ENCODE results near the gene NOL4L. TPM values are rescaled to one million over a fixed set of nuclear protein-coding genes. Genes with fewer than 3 reads are reported as not detected.
"Not testable (repeated sequence)": the region's sequence is repeated elsewhere in the genome, so short reads cannot be mapped to it uniquely, and the experiment has no call there.

NOL4L gene
- total RNA-seq, 1 experiment from 2014 or later, result 31.7 TPM

GRCh38 chr20:32578840-32579390 lies 6.2 kb downstream of the NOL4L start:
- H4K91ac ChIP-seq (ENCODE audit: insufficient read length, low read depth, low read length), result no peak overlapping the region
- H3K14ac ChIP-seq (ENCODE audit: insufficient read depth, low read length), result no peak overlapping the region
- no peak overlapping the region for H3K18ac ChIP-seq (ENCODE audit: insufficient read length, low read depth, low read length)
- H3K56ac ChIP-seq (ENCODE audit: insufficient read length, low read depth, low read length), result no peak overlapping the region
- Mint-ChIP-seq H3K9me3 (no peaks in the 10 kb centered on the region), H3K4me1 (peaks cover 18 to 21% of the 10 kb centered on the region in 2 experiments), H3K36me3 (ENCODE audit: insufficient read depth in 1 of 3, low read depth in 3 of 3) (no peaks in the 10 kb centered on the region), H3K27me3 (ENCODE audit: low read depth) (peaks cover 47% of the 10 kb centered on the region), H3K4me3 (peak overlapping the region in 1 of 2 experiments; percentile 16; a peak in 1 of 5 replicates), H3K27ac (no peak overlapping the region; a peak in 2 of 7 replicates)
- WGBS (ENCODE audit: extremely low coverage, insufficient read length, low lambda C conversion rate), result no CpG with 5 or more reads among the region's 12 CpGs
- no peak for DNase-seq
- no peak overlapping the region for H2BK20ac ChIP-seq (ENCODE audit: low read depth, low read length, poor library complexity, severe bottlenecking)
- H2AK5ac ChIP-seq (ENCODE audit: insufficient read length, low read length), result no peak overlapping the region
- no peaks in the 10 kb centered on the region for H3K79me1 ChIP-seq (ENCODE audit: insufficient read depth, low read depth, low read length, poor library complexity, severe bottlenecking)
- no peak overlapping the region for H2AFZ ChIP-seq (ENCODE audit: low read length)
- H4K8ac ChIP-seq (replicated peaks; ENCODE audit: insufficient read length, low read depth, low read length), result no peak overlapping the region
- no peak overlapping the region for H4K5ac ChIP-seq (ENCODE audit: insufficient read length, low read depth, low read length)
- no peak overlapping the region for H2BK15ac ChIP-seq (ENCODE audit: low read depth, low read length)
- H3K9me3 ChIP-seq (ENCODE audit: control insufficient read depth, low read depth, low read length), result no peaks in the 10 kb centered on the region
- H2BK5ac ChIP-seq (ENCODE audit: insufficient read length, low read length), result no peak overlapping the region
- no peak overlapping the region for H3K27ac ChIP-seq (ENCODE audit: insufficient read length, low read depth, low read length)
- H2BK12ac ChIP-seq (ENCODE audit: insufficient read length, low read depth, low read length), result no peak overlapping the region
- H3K23me2 ChIP-seq (ENCODE audit: insufficient read length, low read depth, low read length, poor library complexity, severe bottlenecking), result peaks cover 4% of the 10 kb centered on the region
- no peaks in the 10 kb centered on the region; the same call in 1 of the 2 replicates for H3K27me3 ChIP-seq (ENCODE audit: insufficient read depth, low read length)
- no peak overlapping the region for H3K4ac ChIP-seq (ENCODE audit: low read depth, low read length)
- H3K23ac ChIP-seq (ENCODE audit: insufficient read length, low read depth, low read length), result no peak overlapping the region
- no peaks in the 10 kb centered on the region for H4K20me1 ChIP-seq (ENCODE audit: control insufficient read depth, insufficient read depth, insufficient read length)
- H3K9ac ChIP-seq (ENCODE audit: extremely low read depth, insufficient read length, low read length), result no peak overlapping the region
- no peak overlapping the region for H2BK120ac ChIP-seq (ENCODE audit: low read depth, low read length, poor library complexity, severe bottlenecking)
- no peak for TF ChIP-seq CTCF (conservative IDR thresholded peaks at IDR 0.05)
- no peaks in the 10 kb centered on the region for H3K4me1 ChIP-seq (ENCODE audit: insufficient read depth, low read length)
- H3K4me2 ChIP-seq (ENCODE audit: insufficient read depth, insufficient read length, low read length), result no peak overlapping the region
- no peaks in the 10 kb centered on the region for H3K79me2 ChIP-seq (ENCODE audit: insufficient read depth, low read length)
- H3T11ph ChIP-seq (ENCODE audit: low read length), result no peak overlapping the region

GRCh38 chr20:32578062-32578461 lies 7.1 kb downstream of the NOL4L start:
- H4K20me1 ChIP-seq (ENCODE audit: control insufficient read depth, insufficient read depth, insufficient read length); H2BK5ac ChIP-seq (ENCODE audit: insufficient read length, low read length); H4K91ac ChIP-seq (ENCODE audit: insufficient read length, low read depth, low read length); H2BK15ac ChIP-seq (ENCODE audit: low read depth, low read length); H3K79me1 ChIP-seq (ENCODE audit: insufficient read depth, low read depth, low read length, poor library complexity, severe bottlenecking); H3K4ac ChIP-seq (ENCODE audit: low read depth, low read length); H3K9me3 ChIP-seq (ENCODE audit: control insufficient read depth, low read depth, low read length); H3K27ac Mint-ChIP-seq; H3K23ac ChIP-seq (ENCODE audit: insufficient read length, low read depth, low read length); H3K4me3 Mint-ChIP-seq; H3K14ac ChIP-seq (ENCODE audit: insufficient read depth, low read length); H2BK120ac ChIP-seq (ENCODE audit: low read depth, low read length, poor library complexity, severe bottlenecking); H4K5ac ChIP-seq (ENCODE audit: insufficient read length, low read depth, low read length); H3K4me1 ChIP-seq (ENCODE audit: insufficient read depth, low read length); H3K18ac ChIP-seq (ENCODE audit: insufficient read length, low read depth, low read length); H2BK20ac ChIP-seq (ENCODE audit: low read depth, low read length, poor library complexity, severe bottlenecking); H3K9ac ChIP-seq (ENCODE audit: extremely low read depth, insufficient read length, low read length); H2AFZ ChIP-seq (ENCODE audit: low read length); H3K27ac ChIP-seq (ENCODE audit: insufficient read length, low read depth, low read length); H4K8ac ChIP-seq (replicated peaks; ENCODE audit: insufficient read length, low read depth, low read length); H3K23me2 ChIP-seq (ENCODE audit: insufficient read length, low read depth, low read length, poor library complexity, severe bottlenecking); H2AK5ac ChIP-seq (ENCODE audit: insufficient read length, low read length); H2BK12ac ChIP-seq (ENCODE audit: insufficient read length, low read depth, low read length); H3K79me2 ChIP-seq (ENCODE audit: insufficient read depth, low read length); H3K9me3 Mint-ChIP-seq; H3T11ph ChIP-seq (ENCODE audit: low read length); DNase-seq; H3K36me3 Mint-ChIP-seq (ENCODE audit: insufficient read depth in 1 of 3, low read depth in 3 of 3); H3K56ac ChIP-seq (ENCODE audit: insufficient read length, low read depth, low read length); H3K27me3 ChIP-seq (ENCODE audit: insufficient read depth, low read length); H3K4me2 ChIP-seq (ENCODE audit: insufficient read depth, insufficient read length, low read length): not testable (repeated sequence)
- H3K4me1 Mint-ChIP-seq, result peaks cover 18 to 24% of the 10 kb centered on the region in 2 experiments
- no CpG with 5 or more reads among the region's 3 CpGs for WGBS (ENCODE audit: extremely low coverage, insufficient read length, low lambda C conversion rate)
- H3K27me3 Mint-ChIP-seq (ENCODE audit: low read depth), result peaks cover 47% of the 10 kb centered on the region
